Activated naive CD4-positive, alpha-beta T cell treated with anti-CD3 and anti-CD28 coated beads, Interleukin-2, amount 10 ng/mL, durations not matched to agents 5 hours and 36 hours (primary cell): ENCODE results near the gene MIOS. TPM values are rescaled to one million over a fixed set of nuclear protein-coding genes. Genes with fewer than 3 reads are reported as not detected.

ENCODE experiments used
- total RNA-seq, 2 experiments: library from RNA; stranded (reverse); gene quantifications; one replicate each; pipeline ENCODE4 v1.2.3, GENCODE V29; 2021

The MIOS gene
- 10 to 100 TPM; 32.2 to 33.6 TPM for total RNA-seq

GRCh38 chr7:7566651-7567611 is at the start of gene MIOS:
MIOS (plus strand) TSS chr7:7566884; CDS start chr7:7572476, 5,592 bp downstream.

GRCh38 chr7:7535691-7536090 is 31.0 kb upstream of the MIOS start, which contains the start of gene COL28A1:
COL28A1 (minus strand) TSS chr7:7535873; CDS start chr7:7532875, 2,998 bp downstream.

GRCh38 chr7:7640221-7641128 is 73.8 kb downstream of the MIOS start, which contains the start of gene UMAD1:
UMAD1 (plus strand) TSS chr7:7640752; CDS start chr7:7673372, 32,620 bp downstream.

Other genes starting within 250 kb of the MIOS start
- under 1 TPM in 1 of 2 experiments, not detected in 1; 0.08 TPM for gene COL28A1, start 31.0 kb upstream of the MIOS start, total RNA-seq
- gene UMAD1, start 73.9 kb downstream of the MIOS start, total RNA-seq = 10 to 100 TPM; 14.0 to 14.3 TPM
- 10 to 100 TPM; 80.8 to 90.2 TPM for gene RPA3, start 151.7 kb downstream of the MIOS start, total RNA-seq